ENCODE measurements around the gene SLC28A1.

DNA sequence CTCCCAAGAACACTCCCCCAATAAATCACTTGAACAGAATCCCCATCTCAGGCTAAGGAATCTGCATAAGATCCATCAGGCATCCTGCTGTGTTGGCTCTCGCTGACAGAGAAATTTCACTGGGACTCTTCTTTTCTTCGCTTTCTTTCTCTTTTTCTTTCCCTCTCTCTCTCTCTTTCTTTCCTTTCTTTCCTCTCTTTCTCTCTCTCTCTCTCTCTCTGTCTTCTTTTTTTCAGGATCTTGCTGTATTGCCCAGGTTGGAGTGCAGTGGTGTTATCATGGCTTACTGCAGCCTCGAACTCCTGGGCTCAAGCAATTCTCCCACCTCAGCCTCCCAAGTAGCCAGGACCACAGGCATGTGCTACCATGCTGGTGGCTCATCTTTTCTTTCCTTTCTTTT is 4.5 kb upstream of the SLC28A1 start:
- TF ChIP-seq, protein P1, sequence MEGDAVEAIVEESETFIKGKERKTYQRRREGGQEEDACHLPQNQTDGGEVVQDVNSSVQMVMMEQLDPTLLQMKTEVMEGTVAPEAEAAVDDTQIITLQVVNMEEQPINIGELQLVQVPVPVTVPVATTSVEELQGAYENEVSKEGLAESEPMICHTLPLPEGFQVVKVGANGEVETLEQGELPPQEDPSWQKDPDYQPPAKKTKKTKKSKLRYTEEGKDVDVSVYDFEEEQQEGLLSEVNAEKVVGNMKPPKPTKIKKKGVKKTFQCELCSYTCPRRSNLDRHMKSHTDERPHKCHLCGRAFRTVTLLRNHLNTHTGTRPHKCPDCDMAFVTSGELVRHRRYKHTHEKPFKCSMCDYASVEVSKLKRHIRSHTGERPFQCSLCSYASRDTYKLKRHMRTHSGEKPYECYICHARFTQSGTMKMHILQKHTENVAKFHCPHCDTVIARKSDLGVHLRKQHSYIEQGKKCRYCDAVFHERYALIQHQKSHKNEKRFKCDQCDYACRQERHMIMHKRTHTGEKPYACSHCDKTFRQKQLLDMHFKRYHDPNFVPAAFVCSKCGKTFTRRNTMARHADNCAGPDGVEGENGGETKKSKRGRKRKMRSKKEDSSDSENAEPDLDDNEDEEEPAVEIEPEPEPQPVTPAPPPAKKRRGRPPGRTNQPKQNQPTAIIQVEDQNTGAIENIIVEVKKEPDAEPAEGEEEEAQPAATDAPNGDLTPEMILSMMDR (IDR thresholded peaks at IDR 0.05; ENCODE audit: insufficient read depth, low read length, poor library complexity, severe bottlenecking), result no peak
- TF ChIP-seq EZH2phosphoT487 (conservative IDR thresholded peaks at IDR 0.05; ENCODE audit: low read length), result no peak

All from SU-DHL-6 (cell line).